ENCODE measurements around the gene ARHGEF10L. TPM values are rescaled to one million over a fixed set of nuclear protein-coding genes. Genes with fewer than 3 reads are reported as not detected.

ARHGEF10L gene
- total RNA-seq, 1 experiment from 2014 or later, result 51.7 TPM

DNA sequence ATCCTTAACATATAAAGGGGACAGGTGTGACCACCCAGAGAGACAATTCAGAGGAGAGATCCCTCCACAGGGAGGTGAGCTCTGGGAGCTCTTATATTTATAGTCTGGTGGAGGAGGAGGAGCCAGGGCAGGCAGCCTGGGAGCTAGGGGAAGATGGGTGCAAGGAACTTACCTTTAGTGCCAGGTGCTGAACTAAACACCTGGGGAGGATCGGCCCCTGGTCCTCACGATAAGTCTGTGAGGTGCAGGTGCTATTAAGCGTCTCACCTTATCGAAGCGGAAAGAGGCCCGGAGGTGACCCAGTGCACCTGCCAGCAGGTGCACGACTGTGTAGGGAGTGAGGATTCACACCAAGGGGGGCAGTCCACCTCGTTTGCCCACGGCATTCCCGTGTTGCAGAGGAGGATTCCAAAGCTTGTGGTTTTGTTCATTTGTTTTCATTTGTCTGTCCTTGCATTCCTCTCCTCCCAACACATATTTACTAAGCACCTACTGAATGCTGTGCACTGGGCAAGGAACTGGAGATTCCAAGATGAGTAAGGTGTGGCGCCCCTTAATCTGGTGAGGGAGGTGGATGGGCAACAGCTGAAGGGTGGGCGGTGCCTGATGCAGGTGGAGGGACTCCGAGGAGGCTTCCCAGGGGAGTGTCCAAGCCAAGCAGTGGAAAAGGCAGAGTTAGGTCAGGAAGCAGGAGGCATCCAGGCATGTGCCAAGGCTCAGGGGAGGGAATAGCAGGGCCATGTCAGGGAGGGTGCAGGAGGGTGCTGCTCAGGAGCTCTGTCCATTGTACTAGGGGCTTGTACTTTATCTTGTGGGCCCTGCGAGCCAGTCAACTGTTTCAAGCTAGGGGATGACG, 11.5 kb downstream of the ARHGEF10L start:
- no peak for DNase-seq (ENCODE audit: low read depth)

DNA sequence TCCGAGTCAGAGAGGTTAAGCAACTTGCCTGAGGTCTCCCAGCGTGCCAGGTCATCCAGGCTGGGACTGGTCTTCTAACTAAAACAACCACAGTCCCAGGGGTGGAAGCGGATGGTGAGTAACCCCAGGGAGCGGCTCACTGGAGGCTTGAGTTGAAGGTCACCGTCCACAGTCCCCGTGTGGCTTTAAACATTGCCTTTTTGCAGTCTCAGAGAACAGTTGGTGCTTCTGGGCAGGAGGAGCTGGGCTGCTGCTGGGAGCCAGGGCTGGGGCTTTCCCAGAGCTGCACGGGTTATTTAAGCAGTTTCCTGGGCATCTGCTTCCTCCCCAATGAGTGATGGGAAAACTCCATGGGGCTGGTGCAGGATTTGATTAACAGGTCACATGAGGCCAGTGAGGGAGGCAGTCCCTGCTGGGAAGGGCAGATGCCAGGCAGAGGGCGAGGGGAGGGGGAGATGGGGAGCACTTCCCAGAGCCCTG, 12.3 kb downstream of the ARHGEF10L start:
- peak; percentile 84 for DNase-seq (ENCODE audit: low read depth)

- DNase-seq (ENCODE audit: low read depth), result peak; percentile 74
Measured at GRCh38 chr1:17553975-17554700, 14.6 kb downstream of the ARHGEF10L start.

DNA sequence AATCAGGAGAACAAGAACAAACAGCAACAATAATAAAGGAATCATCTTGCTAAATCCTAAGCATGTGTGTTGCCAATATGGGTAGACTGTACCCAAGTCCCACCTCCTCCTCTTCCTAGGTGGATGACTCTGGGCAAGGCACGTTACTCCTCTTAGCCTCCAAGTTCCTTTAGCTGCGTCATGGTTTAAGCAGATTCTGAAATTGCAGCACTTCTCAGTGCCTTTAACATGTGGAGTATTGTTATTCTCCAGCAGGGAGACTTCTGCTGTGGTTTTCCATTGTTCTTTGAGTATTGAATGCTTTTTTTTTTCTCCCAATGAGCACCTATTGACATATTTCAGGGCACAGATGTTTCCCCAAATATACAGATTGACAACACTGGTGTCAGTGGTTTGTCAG, 15.5 kb downstream of the ARHGEF10L start:
- DNase-seq (ENCODE audit: low read depth), result no peak

DNA sequence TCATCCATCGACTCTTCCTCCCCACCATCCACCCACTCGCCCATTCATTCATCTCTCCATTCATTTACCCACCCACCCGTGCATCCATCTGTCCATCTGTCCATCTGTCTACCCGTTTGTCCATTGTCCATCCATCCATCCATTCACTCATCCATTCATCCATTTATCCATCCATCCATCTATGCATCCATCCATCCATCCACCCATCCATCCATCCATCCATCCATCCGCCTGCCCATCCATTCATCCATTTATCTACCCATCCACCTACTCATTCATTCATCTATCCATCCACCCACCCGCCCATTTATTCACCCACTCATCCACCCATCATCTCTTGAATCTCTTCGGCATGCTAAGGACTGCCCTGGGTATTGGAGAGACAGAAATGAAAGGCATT, 18.5 kb downstream of the ARHGEF10L start:
- no peak for DNase-seq (ENCODE audit: low read depth)

GRCh38 chr1:17558541-17558940, 19.0 kb downstream of the ARHGEF10L start:
- no peak for DNase-seq (ENCODE audit: low read depth)

- no peak for DNase-seq (ENCODE audit: low read depth)
Measured at GRCh38 chr1:17558954-17559614, 19.6 kb downstream of the ARHGEF10L start.

DNA sequence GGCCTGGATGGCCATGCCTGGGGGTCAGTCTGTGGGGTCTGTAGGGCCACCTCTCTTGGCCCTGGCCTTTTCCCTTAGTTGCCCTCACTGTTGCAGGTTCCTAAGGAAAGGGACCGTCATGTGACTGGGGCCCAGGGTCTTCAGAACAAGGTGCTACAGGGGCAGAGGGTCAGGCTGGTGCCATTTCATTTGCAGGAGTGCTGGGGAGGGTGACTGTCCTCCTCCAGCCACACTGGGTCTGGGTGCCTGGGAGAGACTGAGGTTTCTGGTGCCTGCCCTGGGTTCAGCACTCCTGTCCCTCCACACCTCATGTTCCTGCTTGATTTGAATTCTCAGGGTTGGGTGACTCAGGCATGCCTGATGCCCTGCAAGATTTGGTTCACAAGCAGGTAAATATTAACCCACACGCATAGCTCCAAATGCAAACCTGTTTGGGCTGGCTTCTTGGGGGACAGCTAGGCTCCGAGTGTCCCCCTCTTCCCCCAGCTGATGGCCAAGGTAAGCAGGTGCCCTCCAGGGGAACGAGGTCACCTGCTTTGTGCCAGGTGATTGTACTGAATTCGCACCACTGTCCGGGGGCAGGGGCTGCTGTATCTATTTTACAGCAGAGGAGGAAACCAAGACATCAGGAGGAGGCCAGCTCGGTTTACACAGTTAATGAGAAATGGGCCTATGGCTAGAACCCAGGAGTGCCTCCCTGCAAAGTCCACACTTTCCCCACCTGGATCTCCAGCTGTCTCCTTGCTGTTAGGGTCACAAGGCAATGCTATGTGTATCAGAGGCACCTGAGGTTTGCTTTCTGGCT, 20.3 kb downstream of the ARHGEF10L start:
- DNase-seq (ENCODE audit: low read depth), result no peak

DNA sequence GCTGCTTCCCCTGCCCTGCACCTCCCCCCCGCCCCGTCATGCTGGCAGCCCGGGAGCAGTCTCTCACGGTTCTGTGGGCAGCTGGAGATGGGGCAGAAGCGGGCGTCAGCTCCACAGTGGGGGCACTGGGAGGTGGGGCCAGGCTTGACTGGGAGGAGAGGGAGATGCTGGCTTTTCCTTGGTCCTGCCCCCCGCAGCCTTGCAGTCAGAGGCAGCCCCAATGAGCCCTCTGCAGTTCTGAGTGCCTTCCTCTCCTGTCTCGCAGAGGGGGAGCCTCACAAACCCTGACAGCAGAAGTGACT, 21.7 kb downstream of the ARHGEF10L start:
- no peak for DNase-seq (ENCODE audit: low read depth)

DNA sequence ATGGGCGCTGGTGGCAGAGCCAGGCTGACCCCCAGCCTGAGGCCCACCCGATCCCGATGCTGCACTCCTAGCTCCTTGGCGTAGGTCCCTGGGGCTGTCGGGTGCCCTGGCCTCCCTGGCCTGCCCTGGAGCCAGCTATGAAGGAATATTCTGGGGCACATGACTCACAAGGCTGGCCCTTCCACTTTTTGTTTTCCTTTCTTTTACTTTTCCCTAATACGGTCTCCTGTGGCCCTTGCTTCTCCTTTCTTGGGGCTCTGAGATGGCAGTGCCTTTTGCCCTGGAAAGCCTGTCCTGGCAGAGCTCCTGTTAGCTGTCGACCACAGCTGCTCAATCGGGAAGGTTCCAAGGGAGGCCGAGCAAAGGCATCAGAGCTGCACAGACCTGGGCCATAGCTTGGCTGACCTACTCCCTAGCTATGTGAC, 22.1 kb downstream of the ARHGEF10L start:
- peak; percentile 67 for DNase-seq (ENCODE audit: low read depth)

GRCh38 chr1:17562375-17562774, 22.9 kb downstream of the ARHGEF10L start:
- DNase-seq (ENCODE audit: low read depth), result no peak

GRCh38 chr1:17563494-17564281, 24.2 kb downstream of the ARHGEF10L start:
- no peak for DNase-seq (ENCODE audit: low read depth)

DNA sequence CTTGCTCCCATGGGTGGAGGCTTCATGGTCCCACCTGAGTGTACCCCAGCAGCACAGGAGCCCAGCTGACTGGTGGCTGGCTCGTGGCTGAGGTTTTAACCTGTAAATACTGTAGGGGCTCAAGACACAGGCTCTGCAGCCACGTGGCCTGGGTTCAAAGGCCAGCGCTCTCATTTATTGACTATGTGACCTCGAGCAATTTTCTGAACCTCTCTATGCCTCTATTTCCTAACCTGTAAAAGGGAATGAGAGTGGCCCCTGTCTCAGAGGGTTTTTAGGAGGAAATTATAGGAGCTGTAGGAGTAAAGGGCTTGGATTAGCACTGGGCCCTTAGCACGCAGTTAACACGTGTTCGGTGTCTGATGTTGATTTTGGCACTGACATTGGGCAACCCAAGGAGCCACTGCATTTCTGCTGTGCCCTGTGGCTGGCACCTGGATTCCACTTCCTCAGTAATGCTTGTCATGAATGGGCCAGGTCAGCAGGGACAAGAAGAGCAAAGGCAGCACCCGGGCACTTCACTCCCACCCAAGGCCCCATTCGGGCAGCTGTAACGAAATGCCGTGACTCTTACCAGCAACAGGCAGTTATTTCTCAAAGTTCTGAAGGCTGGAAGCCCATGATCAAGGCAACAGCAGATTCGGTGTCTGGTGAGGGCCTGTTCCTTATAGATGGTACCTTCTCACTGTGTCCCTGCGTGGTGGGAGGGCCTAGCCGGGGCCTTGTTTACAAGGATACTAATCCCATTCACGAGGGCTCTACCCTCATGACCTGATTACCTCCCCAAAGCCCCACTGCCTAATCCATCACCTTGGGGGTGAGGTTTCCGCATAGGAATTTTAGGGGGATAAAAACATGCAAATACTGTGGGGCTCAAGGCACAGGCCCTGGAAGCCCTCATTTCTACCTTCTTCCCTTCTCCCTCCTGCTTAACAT, 25.2 kb downstream of the ARHGEF10L start:
- DNase-seq (ENCODE audit: low read depth), result no peak

- no peak for DNase-seq (ENCODE audit: low read depth)
Measured at GRCh38 chr1:17565461-17566252, 26.2 kb downstream of the ARHGEF10L start.

- no peak for DNase-seq (ENCODE audit: low read depth)
Measured at GRCh38 chr1:17566417-17566816, 26.9 kb downstream of the ARHGEF10L start.

GRCh38 chr1:17566892-17567291, 27.4 kb downstream of the ARHGEF10L start:
- DNase-seq (ENCODE audit: low read depth), result no peak

GRCh38 chr1:17567582-17567981, 28.1 kb downstream of the ARHGEF10L start:
- DNase-seq (ENCODE audit: low read depth), result no peak

GRCh38 chr1:17568014-17568900, 28.8 kb downstream of the ARHGEF10L start:
- no peak for DNase-seq (ENCODE audit: low read depth)
